ENCODE data around the gene CHCHD6. TPM values are rescaled to one million over a fixed set of nuclear protein-coding genes. Genes with fewer than 3 reads are reported as not detected.

The CHCHD6 gene
- total RNA-seq, 2 donors from 2014 or later: 9.9 to 15.5 TPM

DNA sequence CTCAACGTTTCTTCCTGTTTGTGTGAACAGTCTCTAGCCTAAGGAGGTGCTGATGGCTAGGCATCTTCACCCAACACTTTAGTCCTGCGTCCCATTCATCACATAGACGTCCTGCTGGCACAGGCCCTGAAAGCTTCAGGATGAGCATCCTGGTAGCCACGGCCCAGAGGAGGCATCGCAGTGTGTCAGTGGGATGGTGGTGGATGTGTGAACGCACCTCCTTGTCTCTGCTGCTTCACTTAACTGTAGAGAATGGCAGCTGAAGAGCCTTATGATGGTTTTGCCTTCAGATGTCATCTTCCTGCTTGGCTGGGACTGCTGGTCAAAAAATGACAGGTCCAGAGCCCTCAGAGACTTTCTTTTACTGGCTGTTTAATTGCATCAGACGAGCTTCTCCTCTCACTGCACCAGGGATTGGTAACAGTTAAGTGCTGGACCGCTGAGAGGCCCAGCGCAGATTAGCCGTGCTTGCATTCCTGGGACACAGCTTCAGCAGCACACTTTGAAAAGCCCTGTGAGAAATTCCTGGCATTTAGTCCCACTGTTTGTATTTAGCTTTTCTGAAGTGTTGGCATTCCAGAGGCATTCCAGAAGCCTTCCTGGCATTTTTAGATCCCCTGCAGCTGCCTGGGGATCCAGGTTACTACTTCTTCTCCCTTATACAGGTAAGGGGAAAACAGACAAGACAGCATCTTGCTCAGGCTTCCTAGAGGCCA lies 146.5 kb downstream of the CHCHD6 start:
- H3K27me3 Mint-ChIP-seq (ENCODE audit: low read depth): no peaks in the 10 kb centered on the region
- H3K36me3 Mint-ChIP-seq (ENCODE audit: insufficient read depth in 2 of 2): no peaks in the 10 kb centered on the region
- H3K4me1 Mint-ChIP-seq (ENCODE audit: low read depth): no peaks in the 10 kb centered on the region
- no peak for ATAC-seq (replicated peaks in 1 of 2)
- H3K9me3 Mint-ChIP-seq: no peaks in the 10 kb centered on the region
- DNase-seq: no peak
- H3K27ac Mint-ChIP-seq: no peak overlapping the region
- no peak overlapping the region for H3K4me3 Mint-ChIP-seq

- ATAC-seq (replicated peaks in 1 of 2) (no peak), DNase-seq (no peak)
- Mint-ChIP-seq H3K27me3 (ENCODE audit: low read depth) (no peaks in the 10 kb centered on the region), H3K36me3 (ENCODE audit: insufficient read depth in 2 of 2) (no peaks in the 10 kb centered on the region), H3K4me3 (no peak overlapping the region), H3K27ac (no peak overlapping the region), H3K4me1 (ENCODE audit: low read depth) (no peaks in the 10 kb centered on the region), H3K9me3 (no peaks in the 10 kb centered on the region)
Observed at GRCh38 chr3:126851382-126851781, 147.3 kb downstream of the CHCHD6 start.

DNA sequence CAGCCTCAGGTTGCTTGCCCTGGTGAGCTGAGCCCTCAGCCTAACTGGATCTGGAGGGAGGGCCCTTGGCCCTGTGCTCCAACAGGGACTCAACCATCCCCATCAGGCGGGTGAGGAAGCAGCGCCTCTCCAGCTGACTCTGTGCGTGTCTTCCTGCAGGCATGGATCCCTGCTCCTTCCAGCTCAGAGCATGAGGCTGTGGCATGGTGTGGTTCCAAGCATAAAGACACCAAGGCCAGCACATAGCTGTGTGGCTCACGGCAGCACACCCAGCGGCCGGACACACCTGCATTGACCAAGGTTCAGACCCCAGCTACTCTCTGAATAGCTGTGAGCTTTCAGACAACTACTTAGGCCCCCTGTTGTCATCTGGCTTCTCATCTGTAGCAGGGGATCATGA lies 147.9 kb downstream of the CHCHD6 start:
- no peak overlapping the region for H3K4me3 Mint-ChIP-seq
- H3K36me3 Mint-ChIP-seq (ENCODE audit: insufficient read depth in 2 of 2): no peaks in the 10 kb centered on the region
- DNase-seq: no peak
- H3K27me3 Mint-ChIP-seq (ENCODE audit: low read depth): no peaks in the 10 kb centered on the region
- H3K9me3 Mint-ChIP-seq: no peaks in the 10 kb centered on the region
- ATAC-seq (replicated peaks in 1 of 2): no peak
- no peak overlapping the region for H3K27ac Mint-ChIP-seq
- H3K4me1 Mint-ChIP-seq (ENCODE audit: low read depth): no peaks in the 10 kb centered on the region

GRCh38 chr3:126852511-126852910 lies 148.5 kb downstream of the CHCHD6 start:
- H3K4me1 Mint-ChIP-seq (ENCODE audit: low read depth): no peaks in the 10 kb centered on the region
- ATAC-seq (replicated peaks in 1 of 2): no peak
- no peaks in the 10 kb centered on the region for H3K27me3 Mint-ChIP-seq (ENCODE audit: low read depth)
- H3K27ac Mint-ChIP-seq: no peak overlapping the region
- H3K4me3 Mint-ChIP-seq: no peak overlapping the region
- H3K9me3 Mint-ChIP-seq: no peaks in the 10 kb centered on the region
- H3K36me3 Mint-ChIP-seq (ENCODE audit: insufficient read depth in 2 of 2): no peaks in the 10 kb centered on the region
- no peak for DNase-seq

- no peak for ATAC-seq (replicated peaks in 1 of 2)
- H3K4me1 Mint-ChIP-seq (ENCODE audit: low read depth): no peaks in the 10 kb centered on the region
- no peaks in the 10 kb centered on the region for H3K9me3 Mint-ChIP-seq
- no peaks in the 10 kb centered on the region for H3K36me3 Mint-ChIP-seq (ENCODE audit: insufficient read depth in 2 of 2)
- no peak overlapping the region for H3K27ac Mint-ChIP-seq
- no peak overlapping the region for H3K4me3 Mint-ChIP-seq
- no peaks in the 10 kb centered on the region for H3K27me3 Mint-ChIP-seq (ENCODE audit: low read depth)
- no peak for DNase-seq
Observed at GRCh38 chr3:126854666-126855065, 150.6 kb downstream of the CHCHD6 start.

DNA sequence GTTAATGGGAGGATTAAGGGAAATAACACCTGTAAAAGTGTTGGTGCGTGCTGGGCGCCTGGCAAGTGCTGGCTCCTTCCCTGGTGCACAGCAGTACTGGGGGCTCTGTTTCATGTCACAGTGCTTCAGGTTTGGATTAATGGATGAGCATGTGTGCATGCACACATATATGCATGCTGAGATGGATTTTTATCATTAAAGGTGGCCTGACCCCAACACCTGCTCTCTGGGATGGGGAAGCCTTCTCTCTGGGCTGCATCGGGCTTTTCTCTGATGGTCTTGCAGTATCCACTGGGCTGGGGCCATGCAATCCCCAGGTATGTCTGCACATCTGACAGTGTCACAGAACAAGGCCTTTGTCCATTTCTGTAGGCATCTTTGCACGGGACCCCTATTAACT lies 151.3 kb downstream of the CHCHD6 start:
- no peak overlapping the region for H3K4me3 Mint-ChIP-seq
- H3K27ac Mint-ChIP-seq: no peak overlapping the region
- no peaks in the 10 kb centered on the region for H3K27me3 Mint-ChIP-seq (ENCODE audit: low read depth)
- DNase-seq: no peak
- ATAC-seq (replicated peaks in 1 of 2): no peak
- H3K4me1 Mint-ChIP-seq (ENCODE audit: low read depth): no peaks in the 10 kb centered on the region
- H3K9me3 Mint-ChIP-seq: no peaks in the 10 kb centered on the region
- H3K36me3 Mint-ChIP-seq (ENCODE audit: insufficient read depth in 2 of 2): no peaks in the 10 kb centered on the region

- H3K4me3 Mint-ChIP-seq: no peak overlapping the region
- no peaks in the 10 kb centered on the region for H3K4me1 Mint-ChIP-seq (ENCODE audit: low read depth)
- peaks cover 0 to 1% of the 10 kb centered on the region in 2 donors for H3K9me3 Mint-ChIP-seq
Observed at GRCh38 chr3:126857928-126858327, 153.9 kb downstream of the CHCHD6 start.

DNA sequence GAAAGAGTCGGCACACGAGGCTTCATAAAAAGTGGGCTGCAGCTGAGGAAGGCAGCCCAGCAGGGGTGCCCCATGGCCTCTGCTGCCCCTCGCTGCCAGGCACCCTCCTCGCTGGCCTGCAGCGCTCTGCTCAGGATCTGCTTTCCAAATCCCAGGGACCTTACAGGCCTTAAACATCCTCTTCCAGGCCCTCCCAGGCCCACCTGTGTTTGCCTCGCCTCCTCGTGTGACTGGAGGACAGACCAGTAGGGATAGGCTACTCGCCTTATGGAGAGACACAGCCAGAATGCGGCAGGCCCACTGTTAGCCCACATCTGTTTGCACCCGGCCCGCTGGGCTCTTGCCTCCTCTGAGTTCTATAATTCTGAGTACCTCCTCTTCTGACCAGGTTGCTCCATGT lies 154.4 kb downstream of the CHCHD6 start:
- no peak for ATAC-seq (replicated peaks in 1 of 2)
- no peaks in the 10 kb centered on the region for H3K4me1 Mint-ChIP-seq (ENCODE audit: low read depth)
- no peak overlapping the region for H3K4me3 Mint-ChIP-seq
- H3K27ac Mint-ChIP-seq: no peak overlapping the region
- H3K9me3 Mint-ChIP-seq: peaks cover 0 to 1% of the 10 kb centered on the region in 2 donors
- no peak for DNase-seq
- H3K27me3 Mint-ChIP-seq (ENCODE audit: low read depth): no peaks in the 10 kb centered on the region
- H3K36me3 Mint-ChIP-seq (ENCODE audit: insufficient read depth in 2 of 2): no peaks in the 10 kb centered on the region

More at GRCh38 chr3:126857928-126858327, 153.9 kb downstream of the CHCHD6 start:
- ATAC-seq (replicated peaks in 1 of 2): no peak
- Mint-ChIP-seq H3K27me3 (ENCODE audit: low read depth) (no peaks in the 10 kb centered on the region), H3K27ac (no peak overlapping the region), H3K36me3 (ENCODE audit: insufficient read depth in 2 of 2) (no peaks in the 10 kb centered on the region)
- no peak for DNase-seq

GRCh38 chr3:126858887-126859286 lies 154.8 kb downstream of the CHCHD6 start:
- Mint-ChIP-seq H3K27ac (no peak overlapping the region), H3K4me1 (ENCODE audit: low read depth) (no peaks in the 10 kb centered on the region), H3K4me3 (no peak overlapping the region), H3K36me3 (ENCODE audit: insufficient read depth in 2 of 2) (no peaks in the 10 kb centered on the region), H3K9me3 (peaks cover 0 to 1% of the 10 kb centered on the region in 2 donors), H3K27me3 (ENCODE audit: low read depth) (no peaks in the 10 kb centered on the region)
- ATAC-seq (replicated peaks in 1 of 2): no peak
- DNase-seq: no peak

DNA sequence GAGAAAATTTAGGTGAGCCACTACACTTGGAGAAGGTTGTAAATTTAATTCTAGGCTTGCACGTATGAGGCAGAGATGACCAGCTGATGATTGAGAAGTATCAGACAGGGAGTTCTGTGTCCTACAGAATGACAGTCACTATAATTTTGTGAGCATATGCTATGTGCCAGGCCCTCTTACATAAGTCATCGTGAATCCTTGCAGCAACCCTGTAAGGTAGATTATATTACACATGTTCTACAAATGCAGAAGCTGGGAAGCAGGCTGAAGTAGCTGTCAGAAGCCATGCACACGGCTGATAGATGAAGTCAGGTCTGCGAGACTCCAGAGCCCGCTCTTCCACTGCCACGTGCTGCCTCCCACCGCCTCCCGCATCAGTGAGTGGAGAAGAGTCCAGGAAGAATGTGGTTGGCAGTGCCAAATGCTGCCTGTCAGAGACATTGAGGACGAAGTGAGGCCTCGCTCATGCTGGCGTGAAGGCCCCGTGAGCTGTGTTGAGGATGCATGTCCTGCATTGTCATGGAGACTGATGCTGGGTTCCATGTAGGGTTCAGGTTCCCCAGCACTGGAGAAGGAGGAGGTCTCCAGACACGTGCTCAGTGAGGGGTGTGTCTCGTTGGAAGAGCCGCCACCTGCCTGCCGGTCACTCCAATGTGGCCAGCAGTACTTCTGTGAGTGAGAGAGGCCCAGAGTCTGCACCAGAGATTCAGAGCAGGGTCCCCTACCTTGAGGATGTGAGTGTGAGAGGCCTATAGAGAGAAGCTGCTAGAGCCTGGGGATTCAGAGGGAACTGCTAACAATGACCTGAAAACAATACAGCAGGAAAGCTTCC lies 155.6 kb downstream of the CHCHD6 start:
- Mint-ChIP-seq H3K36me3 (ENCODE audit: insufficient read depth in 2 of 2) (no peaks in the 10 kb centered on the region), H3K27ac (no peak overlapping the region)
- no peak for ATAC-seq (replicated peaks in 1 of 2)

GRCh38 chr3:126865736-126866135 lies 161.7 kb downstream of the CHCHD6 start:
- peaks cover 1 to 6% of the 10 kb centered on the region in 2 donors for H3K9me3 Mint-ChIP-seq
- H3K27me3 Mint-ChIP-seq (ENCODE audit: low read depth): no peaks in the 10 kb centered on the region

More for the DNA sequence above, 155.6 kb downstream of the CHCHD6 start:
- no peak overlapping the region for H3K4me3 Mint-ChIP-seq
- no peaks in the 10 kb centered on the region for H3K4me1 Mint-ChIP-seq (ENCODE audit: low read depth)
- H3K9me3 Mint-ChIP-seq: peaks cover 0 to 1% of the 10 kb centered on the region in 2 donors
- H3K27me3 Mint-ChIP-seq (ENCODE audit: low read depth): no peaks in the 10 kb centered on the region
- DNase-seq: no peak

DNA sequence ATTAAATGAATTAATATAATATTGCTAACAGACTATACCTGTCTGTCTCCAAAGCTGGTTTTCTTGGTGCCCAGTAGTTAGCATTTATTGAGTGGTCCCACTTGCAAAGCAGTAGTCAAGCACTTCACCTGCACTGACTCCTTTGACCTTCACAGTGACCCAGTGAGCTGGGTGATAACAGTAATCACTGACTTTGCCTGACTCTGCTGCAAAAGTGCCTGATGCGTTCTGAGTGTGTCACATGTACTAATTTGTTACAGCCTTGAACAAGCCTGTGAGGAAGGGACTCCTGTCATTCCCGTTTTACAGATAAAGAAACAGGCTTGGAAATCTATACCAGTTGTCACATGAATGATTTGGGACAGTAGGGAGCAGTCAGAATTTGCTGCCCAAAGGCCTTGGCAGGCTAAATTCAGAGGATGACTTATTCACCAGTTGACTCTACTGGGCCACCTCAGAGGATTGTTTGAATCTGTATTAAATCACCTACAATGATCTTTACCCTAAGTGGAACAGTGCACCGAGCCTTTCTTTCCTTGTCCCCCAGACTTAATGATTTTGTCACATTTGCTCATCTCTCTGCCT lies 162.2 kb downstream of the CHCHD6 start:
- Mint-ChIP-seq H3K27ac (no peak overlapping the region), H3K36me3 (ENCODE audit: insufficient read depth in 2 of 2) (peaks cover 4 to 7% of the 10 kb centered on the region in 2 donors), H3K4me1 (ENCODE audit: low read depth) (no peaks in the 10 kb centered on the region), H3K9me3 (peaks cover under 1 to 6% of the 10 kb centered on the region in 2 donors), H3K27me3 (ENCODE audit: low read depth) (no peaks in the 10 kb centered on the region), H3K4me3 (no peak overlapping the region)
- no peak for DNase-seq
- ATAC-seq (replicated peaks in 1 of 2): no peak

More at GRCh38 chr3:126865736-126866135, 161.7 kb downstream of the CHCHD6 start:
- ATAC-seq (replicated peaks in 1 of 2) (no peak), DNase-seq (no peak)
- peaks cover 4 to 7% of the 10 kb centered on the region in 2 donors for H3K36me3 Mint-ChIP-seq (ENCODE audit: insufficient read depth in 2 of 2)
- no peak overlapping the region for H3K27ac Mint-ChIP-seq
- no peak overlapping the region for H3K4me3 Mint-ChIP-seq
- H3K4me1 Mint-ChIP-seq (ENCODE audit: low read depth): no peaks in the 10 kb centered on the region

DNA sequence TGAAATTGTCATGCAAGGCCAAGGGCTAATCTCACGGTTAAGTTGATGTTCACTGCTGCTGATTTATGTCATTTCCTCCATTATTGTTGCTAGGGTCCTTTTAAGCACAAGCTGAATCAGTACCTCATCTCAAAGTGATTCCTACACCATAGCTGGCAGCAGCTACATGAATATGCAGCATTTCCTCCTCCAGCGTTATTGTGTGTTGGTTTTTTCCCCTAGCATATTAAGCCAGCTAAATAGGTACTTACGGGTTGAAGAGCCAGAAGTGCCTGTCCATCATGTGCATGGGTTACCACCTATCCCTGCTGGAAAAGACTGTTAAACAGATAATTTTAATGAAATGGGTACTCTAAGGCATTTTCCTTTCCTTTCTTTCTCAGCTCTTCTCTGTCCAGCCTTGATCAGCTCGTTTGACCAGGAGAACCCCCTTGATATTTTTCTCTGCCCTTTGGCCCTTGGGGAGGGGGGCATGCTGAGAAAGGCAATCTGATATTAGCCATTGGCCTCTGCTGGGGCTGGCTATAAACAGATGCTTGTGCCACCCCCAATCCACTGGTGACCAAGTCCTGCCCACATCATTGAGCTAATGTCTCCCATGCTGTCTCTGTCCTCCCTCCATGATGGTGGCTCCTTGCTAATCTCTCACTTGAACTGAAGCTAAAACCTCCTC lies 163.3 kb downstream of the CHCHD6 start:
- Mint-ChIP-seq H3K27ac (no peak overlapping the region), H3K36me3 (ENCODE audit: insufficient read depth in 2 of 2) (peaks cover 4 to 7% of the 10 kb centered on the region in 2 donors), H3K4me1 (ENCODE audit: low read depth) (no peaks in the 10 kb centered on the region), H3K27me3 (ENCODE audit: low read depth) (no peaks in the 10 kb centered on the region), H3K9me3 (peaks cover 0 to 6% of the 10 kb centered on the region in 2 donors), H3K4me3 (no peak overlapping the region)
- ATAC-seq (replicated peaks in 1 of 2) (no peak), DNase-seq (no peak)
